ENCODE measurements around the gene ALG12.

Gene ALG12

GRCh38 chr22:49959782-49960158, 41.5 kb upstream of the ALG12 start:
- Histone ChIP-seq H4K20me1 (ENCODE audit: insufficient read depth, low read length) (no peaks in the 10 kb centered on the region), H3K79me2 (ENCODE audit: low read length) (peaks cover 32% of the 10 kb centered on the region), H3K27me3 (replicated peaks; ENCODE audit: insufficient read depth, low read length) (no peaks in the 10 kb centered on the region), H3K4me1 (ENCODE audit: low read length) (0 out of 2 replicates have a peak, but pooled peaks cover 9% of the 10 kb centered on the region), H3K4me3 (ENCODE audit: low read length) (peak overlapping the region; percentile 78), H3K9me3 (replicated peaks; ENCODE audit: insufficient read depth, low read length) (no peaks in the 10 kb centered on the region), H3K36me3 (replicated peaks; ENCODE audit: insufficient read depth, low read length) (0 out of 2 replicates have a peak, but pooled peaks cover 6% of the 10 kb centered on the region), H3K9me2 (replicated peaks; ENCODE audit: insufficient read depth, low read length) (no peaks in the 10 kb centered on the region), H2AFZ (ENCODE audit: low read length) (peak overlapping the region; percentile 88), H3F3A (ENCODE audit: insufficient read depth, low read length) (no peaks in the 10 kb centered on the region), H3K27ac (ENCODE audit: low read length) (peak overlapping the region; percentile 64; the same call in 1 of the 2 replicates), H3K4me2 (ENCODE audit: low read depth, low read length) (peak overlapping the region; percentile 96), H3K9ac (ENCODE audit: low read length) (peak overlapping the region; percentile 79)
- TF ChIP-seq CTCF (IDR thresholded peaks at IDR 0.05; ENCODE audit: low read length), result peak; percentile 4; the same call in 1 of the 2 replicates
- TF ChIP-seq EZH2phosphoT487 (IDR thresholded peaks at IDR 0.05; ENCODE audit: low read length), result no peak
- DNase-seq, result no peak

- H3K9me3 ChIP-seq (replicated peaks; ENCODE audit: insufficient read depth, low read length), result no peaks in the 10 kb centered on the region
- peak overlapping the region; percentile 78 for H3K4me3 ChIP-seq (ENCODE audit: low read length)
- DNase-seq, result peak; percentile 5
- H3K27ac ChIP-seq (ENCODE audit: low read length), result peak overlapping the region; percentile 64; the same call in 1 of the 2 replicates
- peaks cover 31% of the 10 kb centered on the region for H3K79me2 ChIP-seq (ENCODE audit: low read length)
- peak overlapping the region; percentile 88 for H2AFZ ChIP-seq (ENCODE audit: low read length)
- H3K27me3 ChIP-seq (replicated peaks; ENCODE audit: insufficient read depth, low read length), result no peaks in the 10 kb centered on the region
- peak overlapping the region; percentile 96 for H3K4me2 ChIP-seq (ENCODE audit: low read depth, low read length)
- no peaks in the 10 kb centered on the region for H4K20me1 ChIP-seq (ENCODE audit: insufficient read depth, low read length)
- no peaks in the 10 kb centered on the region for H3F3A ChIP-seq (ENCODE audit: insufficient read depth, low read length)
- no peaks in the 10 kb centered on the region for H3K9me2 ChIP-seq (replicated peaks; ENCODE audit: insufficient read depth, low read length)
- H3K9ac ChIP-seq (ENCODE audit: low read length), result peak overlapping the region; percentile 79
- 0 out of 2 replicates have a peak, but pooled peaks cover 9% of the 10 kb centered on the region for H3K4me1 ChIP-seq (ENCODE audit: low read length)
- TF ChIP-seq EZH2 (optimal IDR thresholded peaks at IDR 0.05; ENCODE audit: low read depth, low read length) (no peak), CTCF (IDR thresholded peaks at IDR 0.05; ENCODE audit: low read length) (no peak), EZH2phosphoT487 (IDR thresholded peaks at IDR 0.05; ENCODE audit: low read length) (no peak)
- 0 out of 2 replicates have a peak, but pooled peaks cover 6% of the 10 kb centered on the region for H3K36me3 ChIP-seq (replicated peaks; ENCODE audit: insufficient read depth, low read length)
Observed at GRCh38 chr22:49958931-49959781, 40.9 kb upstream of the ALG12 start.

- H2AFZ ChIP-seq (ENCODE audit: low read length), result no peak overlapping the region
- H3K79me2 ChIP-seq (ENCODE audit: low read length), result peaks cover 24% of the 10 kb centered on the region
- no peak overlapping the region for H3K9ac ChIP-seq (ENCODE audit: low read length)
- no peaks in the 10 kb centered on the region for H3K9me2 ChIP-seq (replicated peaks; ENCODE audit: insufficient read depth, low read length)
- no peak overlapping the region for H3K4me3 ChIP-seq (ENCODE audit: low read length)
- no peak for TF ChIP-seq EZH2phosphoT487 (IDR thresholded peaks at IDR 0.05; ENCODE audit: low read length)
- no peak for TF ChIP-seq CTCF (IDR thresholded peaks at IDR 0.05; ENCODE audit: low read length)
- TF ChIP-seq EZH2 (optimal IDR thresholded peaks at IDR 0.05; ENCODE audit: low read depth, low read length), result no peak
- no peaks in the 10 kb centered on the region for H4K20me1 ChIP-seq (ENCODE audit: insufficient read depth, low read length)
- no peak overlapping the region for H3K27ac ChIP-seq (ENCODE audit: low read length)
- H3F3A ChIP-seq (ENCODE audit: insufficient read depth, low read length), result no peaks in the 10 kb centered on the region
- H3K4me1 ChIP-seq (ENCODE audit: low read length), result 0 out of 2 replicates have a peak, but pooled peaks cover 9% of the 10 kb centered on the region
- H3K36me3 ChIP-seq (replicated peaks; ENCODE audit: insufficient read depth, low read length), result 0 out of 2 replicates have a peak, but pooled peaks cover 6% of the 10 kb centered on the region
- no peaks in the 10 kb centered on the region for H3K27me3 ChIP-seq (replicated peaks; ENCODE audit: insufficient read depth, low read length)
- H3K4me2 ChIP-seq (ENCODE audit: low read depth, low read length), result no peak overlapping the region
- H3K9me3 ChIP-seq (replicated peaks; ENCODE audit: insufficient read depth, low read length), result no peaks in the 10 kb centered on the region
- peak; percentile 3 for DNase-seq
Observed at GRCh38 chr22:49958366-49958921, 40.2 kb upstream of the ALG12 start.
